ENCODE measurements around the gene CLPSL1. TPM values are rescaled to one million over a fixed set of nuclear protein-coding genes. Genes with fewer than 3 reads are reported as not detected.

Gene CLPSL1
- total and polyA plus RNA-seq, 2 of the 13 experiments (the other 11 are each of a cell fraction or from before 2014, with no cell fraction given) = not detected

DNA sequence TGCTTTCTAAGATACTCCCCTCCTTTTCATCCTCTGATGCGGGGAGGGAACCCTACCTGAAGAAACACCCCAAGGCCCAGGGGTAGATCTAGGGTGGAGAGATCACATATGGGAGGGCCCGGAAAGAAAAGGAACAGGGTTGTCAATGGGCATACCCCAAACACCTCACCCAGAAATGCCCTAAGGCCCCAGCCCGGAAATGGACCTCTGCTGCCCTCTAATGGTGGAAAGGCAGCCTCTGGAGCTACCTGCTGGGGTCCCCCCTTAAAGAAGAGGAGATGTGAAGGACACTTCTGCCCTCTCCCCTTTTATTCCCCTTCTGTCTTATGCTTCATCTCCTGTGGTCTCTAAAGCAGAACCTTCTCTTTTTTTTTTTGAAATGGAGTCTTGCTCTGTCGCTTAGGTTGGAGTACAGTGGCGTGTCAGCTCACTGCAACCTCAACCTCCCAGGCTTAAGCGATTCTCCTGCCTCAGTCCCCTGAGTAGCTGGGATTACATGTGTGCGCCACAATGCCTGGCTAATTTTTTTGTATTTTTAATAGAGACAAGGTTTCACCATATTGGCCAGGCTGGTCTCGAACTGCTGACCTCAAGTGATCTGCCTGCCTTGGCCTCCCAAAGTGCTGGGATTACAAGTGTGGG, 44.4 kb upstream of the CLPSL1 start (continued):
- TF ChIP-seq, protein P1, sequence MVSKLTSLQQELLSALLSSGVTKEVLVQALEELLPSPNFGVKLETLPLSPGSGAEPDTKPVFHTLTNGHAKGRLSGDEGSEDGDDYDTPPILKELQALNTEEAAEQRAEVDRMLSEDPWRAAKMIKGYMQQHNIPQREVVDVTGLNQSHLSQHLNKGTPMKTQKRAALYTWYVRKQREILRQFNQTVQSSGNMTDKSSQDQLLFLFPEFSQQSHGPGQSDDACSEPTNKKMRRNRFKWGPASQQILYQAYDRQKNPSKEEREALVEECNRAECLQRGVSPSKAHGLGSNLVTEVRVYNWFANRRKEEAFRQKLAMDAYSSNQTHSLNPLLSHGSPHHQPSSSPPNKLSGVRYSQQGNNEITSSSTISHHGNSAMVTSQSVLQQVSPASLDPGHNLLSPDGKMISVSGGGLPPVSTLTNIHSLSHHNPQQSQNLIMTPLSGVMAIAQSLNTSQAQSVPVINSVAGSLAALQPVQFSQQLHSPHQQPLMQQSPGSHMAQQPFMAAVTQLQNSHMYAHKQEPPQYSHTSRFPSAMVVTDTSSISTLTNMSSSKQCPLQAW (CRISPR knock-in tag; IDR thresholded peaks at IDR 0.05) = no peak
- TF ChIP-seq HMGA1 (CRISPR knock-in tag; conservative IDR thresholded peaks at IDR 0.05) (no peak), TMF1 (CRISPR knock-in tag; IDR thresholded peaks at IDR 0.05; ENCODE audit: low read depth) (no peak), ZNF234 (CRISPR knock-in tag; conservative IDR thresholded peaks at IDR 0.05) (no peak), FOXC1 (CRISPR knock-in tag; IDR thresholded peaks at IDR 0.05; ENCODE audit: borderline replicate concordance) (no peak), ZFY (CRISPR knock-in tag; IDR thresholded peaks at IDR 0.05) (peak; percentile 30; the same call in 1 of the 2 replicates), TSC22D2 (CRISPR knock-in tag; IDR thresholded peaks at IDR 0.05; ENCODE audit: borderline replicate concordance) (no peak), TEAD2 (CRISPR knock-in tag; IDR thresholded peaks at IDR 0.05) (no peak), ZGPAT (CRISPR knock-in tag; IDR thresholded peaks at IDR 0.05) (0 out of 2 replicates have a peak, but pooled peaks have one; percentile 33), DR1 (CRISPR knock-in tag; IDR thresholded peaks at IDR 0.05) (no peak), ZNF629 (CRISPR knock-in tag; conservative IDR thresholded peaks at IDR 0.05) (no peak), LBX2 (CRISPR knock-in tag; IDR thresholded peaks at IDR 0.05; ENCODE audit: borderline replicate concordance) (no peak), ZSCAN9 (CRISPR knock-in tag; IDR thresholded peaks at IDR 0.05; ENCODE audit: borderline replicate concordance) (peak; percentile 70; the same call in 1 of the 2 replicates), ZNF296 (CRISPR knock-in tag; conservative IDR thresholded peaks at IDR 0.05) (no peak), SNAPC5 (CRISPR knock-in tag; IDR thresholded peaks at IDR 0.05; ENCODE audit: borderline replicate concordance) (no peak), ATRX (CRISPR knock-in tag; IDR thresholded peaks at IDR 0.05; ENCODE audit: borderline replicate concordance) (no peak), ZNF431 (CRISPR knock-in tag; IDR thresholded peaks at IDR 0.05; ENCODE audit: borderline replicate concordance, low read depth) (no peak)
- TF ChIP-seq, protein P2, sequence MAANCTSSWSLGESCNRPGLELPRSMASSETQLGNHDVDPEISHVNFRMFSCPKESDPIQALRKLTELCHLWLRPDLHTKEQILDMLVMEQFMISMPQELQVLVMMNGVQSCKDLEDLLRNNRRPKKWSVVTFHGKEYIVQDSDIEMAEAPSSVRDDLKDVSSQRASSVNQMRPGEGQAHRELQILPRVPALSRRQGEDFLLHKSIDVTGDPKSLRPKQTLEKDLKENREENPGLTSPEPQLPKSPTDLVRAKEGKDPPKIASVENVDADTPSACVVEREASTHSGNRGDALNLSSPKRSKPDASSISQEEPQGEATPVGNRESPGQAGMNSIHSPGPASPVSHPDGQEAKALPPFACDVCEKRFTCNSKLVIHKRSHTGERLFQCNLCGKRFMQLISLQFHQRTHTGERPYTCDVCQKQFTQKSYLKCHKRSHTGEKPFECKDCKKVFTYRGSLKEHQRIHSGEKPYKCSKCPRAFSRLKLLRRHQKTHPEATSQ (CRISPR knock-in tag; IDR thresholded peaks at IDR 0.05; ENCODE audit: borderline replicate concordance) = no peak
- TF ChIP-seq, protein P3, sequence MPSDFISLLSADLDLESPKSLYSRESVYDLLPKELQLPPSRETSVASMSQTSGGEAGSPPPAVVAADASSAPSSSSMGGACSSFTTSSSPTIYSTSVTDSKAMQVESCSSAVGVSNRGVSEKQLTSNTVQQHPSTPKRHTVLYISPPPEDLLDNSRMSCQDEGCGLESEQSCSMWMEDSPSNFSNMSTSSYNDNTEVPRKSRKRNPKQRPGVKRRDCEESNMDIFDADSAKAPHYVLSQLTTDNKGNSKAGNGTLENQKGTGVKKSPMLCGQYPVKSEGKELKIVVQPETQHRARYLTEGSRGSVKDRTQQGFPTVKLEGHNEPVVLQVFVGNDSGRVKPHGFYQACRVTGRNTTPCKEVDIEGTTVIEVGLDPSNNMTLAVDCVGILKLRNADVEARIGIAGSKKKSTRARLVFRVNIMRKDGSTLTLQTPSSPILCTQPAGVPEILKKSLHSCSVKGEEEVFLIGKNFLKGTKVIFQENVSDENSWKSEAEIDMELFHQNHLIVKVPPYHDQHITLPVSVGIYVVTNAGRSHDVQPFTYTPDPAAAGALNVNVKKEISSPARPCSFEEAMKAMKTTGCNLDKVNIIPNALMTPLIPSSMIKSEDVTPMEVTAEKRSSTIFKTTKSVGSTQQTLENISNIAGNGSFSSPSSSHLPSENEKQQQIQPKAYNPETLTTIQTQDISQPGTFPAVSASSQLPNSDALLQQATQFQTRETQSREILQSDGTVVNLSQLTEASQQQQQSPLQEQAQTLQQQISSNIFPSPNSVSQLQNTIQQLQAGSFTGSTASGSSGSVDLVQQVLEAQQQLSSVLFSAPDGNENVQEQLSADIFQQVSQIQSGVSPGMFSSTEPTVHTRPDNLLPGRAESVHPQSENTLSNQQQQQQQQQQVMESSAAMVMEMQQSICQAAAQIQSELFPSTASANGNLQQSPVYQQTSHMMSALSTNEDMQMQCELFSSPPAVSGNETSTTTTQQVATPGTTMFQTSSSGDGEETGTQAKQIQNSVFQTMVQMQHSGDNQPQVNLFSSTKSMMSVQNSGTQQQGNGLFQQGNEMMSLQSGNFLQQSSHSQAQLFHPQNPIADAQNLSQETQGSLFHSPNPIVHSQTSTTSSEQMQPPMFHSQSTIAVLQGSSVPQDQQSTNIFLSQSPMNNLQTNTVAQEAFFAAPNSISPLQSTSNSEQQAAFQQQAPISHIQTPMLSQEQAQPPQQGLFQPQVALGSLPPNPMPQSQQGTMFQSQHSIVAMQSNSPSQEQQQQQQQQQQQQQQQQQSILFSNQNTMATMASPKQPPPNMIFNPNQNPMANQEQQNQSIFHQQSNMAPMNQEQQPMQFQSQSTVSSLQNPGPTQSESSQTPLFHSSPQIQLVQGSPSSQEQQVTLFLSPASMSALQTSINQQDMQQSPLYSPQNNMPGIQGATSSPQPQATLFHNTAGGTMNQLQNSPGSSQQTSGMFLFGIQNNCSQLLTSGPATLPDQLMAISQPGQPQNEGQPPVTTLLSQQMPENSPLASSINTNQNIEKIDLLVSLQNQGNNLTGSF (CRISPR knock-in tag; IDR thresholded peaks at IDR 0.05) = no peak
